LNCAP (cell line): Measurements from ENCODE around the gene ASIC1.

Experiments
- TF ChIP-seq, protein P1 (sequence below): fragments of 450-650 bp; IDR thresholded peaks from 2 replicates; pipeline ENCODE4 v1.5.1; 2017; ENCODE audit warnings: mild to moderate bottlenecking

Gene ASIC1

GRCh38 chr12:50074936-50075807, 17.8 kb downstream of the ASIC1 start:
- TF ChIP-seq, protein P1, sequence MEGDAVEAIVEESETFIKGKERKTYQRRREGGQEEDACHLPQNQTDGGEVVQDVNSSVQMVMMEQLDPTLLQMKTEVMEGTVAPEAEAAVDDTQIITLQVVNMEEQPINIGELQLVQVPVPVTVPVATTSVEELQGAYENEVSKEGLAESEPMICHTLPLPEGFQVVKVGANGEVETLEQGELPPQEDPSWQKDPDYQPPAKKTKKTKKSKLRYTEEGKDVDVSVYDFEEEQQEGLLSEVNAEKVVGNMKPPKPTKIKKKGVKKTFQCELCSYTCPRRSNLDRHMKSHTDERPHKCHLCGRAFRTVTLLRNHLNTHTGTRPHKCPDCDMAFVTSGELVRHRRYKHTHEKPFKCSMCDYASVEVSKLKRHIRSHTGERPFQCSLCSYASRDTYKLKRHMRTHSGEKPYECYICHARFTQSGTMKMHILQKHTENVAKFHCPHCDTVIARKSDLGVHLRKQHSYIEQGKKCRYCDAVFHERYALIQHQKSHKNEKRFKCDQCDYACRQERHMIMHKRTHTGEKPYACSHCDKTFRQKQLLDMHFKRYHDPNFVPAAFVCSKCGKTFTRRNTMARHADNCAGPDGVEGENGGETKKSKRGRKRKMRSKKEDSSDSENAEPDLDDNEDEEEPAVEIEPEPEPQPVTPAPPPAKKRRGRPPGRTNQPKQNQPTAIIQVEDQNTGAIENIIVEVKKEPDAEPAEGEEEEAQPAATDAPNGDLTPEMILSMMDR, result peak; percentile 91

- TF ChIP-seq, protein P1, result no peak
Measured at GRCh38 chr12:50075808-50076170, 18.4 kb downstream of the ASIC1 start.

DNA sequence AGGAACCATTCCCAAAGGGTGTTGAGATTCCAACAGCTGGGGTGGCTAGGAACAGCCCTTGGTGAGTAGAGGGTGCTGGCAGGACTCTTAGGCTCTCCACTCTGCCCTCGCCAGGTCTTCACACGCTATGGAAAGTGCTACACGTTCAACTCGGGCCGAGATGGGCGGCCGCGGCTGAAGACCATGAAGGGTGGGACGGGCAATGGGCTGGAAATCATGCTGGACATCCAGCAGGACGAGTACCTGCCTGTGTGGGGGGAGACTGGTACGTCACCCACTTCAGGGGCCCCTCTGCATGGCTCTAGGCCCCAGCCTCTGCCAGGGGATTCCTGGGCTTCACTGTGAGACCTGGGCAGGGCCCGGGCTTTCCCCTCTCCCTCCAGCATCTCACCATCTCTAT, 19.7 kb downstream of the ASIC1 start:
- TF ChIP-seq, protein P1, result no peak

- TF ChIP-seq, protein P1, result no peak
Measured at GRCh38 chr12:50078281-50078680, 20.9 kb downstream of the ASIC1 start.

DNA sequence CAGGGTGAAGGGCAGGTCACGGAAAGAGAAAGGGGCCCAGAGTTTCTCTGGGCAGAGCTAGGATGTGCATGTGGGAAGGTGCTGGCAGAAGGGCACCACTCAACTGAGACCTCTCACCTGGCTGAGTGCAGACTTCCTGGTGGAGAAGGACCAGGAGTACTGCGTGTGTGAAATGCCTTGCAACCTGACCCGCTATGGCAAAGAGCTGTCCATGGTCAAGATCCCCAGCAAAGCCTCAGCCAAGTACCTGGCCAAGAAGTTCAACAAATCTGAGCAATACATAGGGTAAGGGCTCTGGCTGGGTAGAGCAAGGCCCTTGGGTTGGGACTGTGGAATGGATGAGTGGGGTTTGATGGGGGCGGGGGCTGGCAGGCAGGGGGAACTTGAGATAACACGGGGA, 22.4 kb downstream of the ASIC1 start:
- TF ChIP-seq, protein P1, result no peak

DNA sequence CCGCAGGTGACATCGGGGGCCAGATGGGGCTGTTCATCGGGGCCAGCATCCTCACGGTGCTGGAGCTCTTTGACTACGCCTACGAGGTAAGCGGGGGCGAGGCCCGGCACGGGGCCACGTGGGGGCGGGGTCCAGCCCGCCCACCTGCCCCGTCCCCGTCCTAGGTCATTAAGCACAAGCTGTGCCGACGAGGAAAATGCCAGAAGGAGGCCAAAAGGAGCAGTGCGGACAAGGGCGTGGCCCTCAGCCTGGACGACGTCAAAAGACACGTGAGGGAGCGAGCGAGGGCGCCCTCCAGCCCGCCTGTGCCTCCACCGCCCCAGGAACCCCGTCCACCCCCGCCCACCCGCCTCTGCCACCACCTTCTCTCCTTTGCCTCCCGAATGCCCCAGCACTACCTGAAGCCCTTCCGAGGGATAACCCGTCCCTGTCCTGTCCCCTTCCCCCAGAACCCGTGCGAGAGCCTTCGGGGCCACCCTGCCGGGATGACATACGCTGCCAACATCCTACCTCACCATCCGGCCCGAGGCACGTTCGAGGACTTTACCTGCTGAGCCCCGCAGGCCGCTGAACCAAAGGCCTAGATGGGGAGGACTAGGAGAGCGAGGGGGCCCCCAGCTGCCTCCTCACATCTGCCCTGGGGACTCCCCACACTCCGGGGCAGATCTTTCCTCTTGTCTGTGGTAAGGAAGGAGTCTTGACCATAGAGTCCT, 23.9 kb downstream of the ASIC1 start:
- TF ChIP-seq, protein P1, result no peak

GRCh38 chr12:50082644-50083043, 25.2 kb downstream of the ASIC1 start:
- TF ChIP-seq, protein P1, result no peak
